IMR-90 (cell line): Measurements from ENCODE around the gene SHCBP1L.

Experiments used
- BHLHE40 ChIP-seq: fragments of 150-350 bp; IDR thresholded peaks from 2 replicates; pipeline ENCODE4 v1.6.1; 2016; ENCODE audit warnings: mild to moderate bottlenecking, low read depth, low read length
- FOS ChIP-seq: fragments of 150-350 bp; IDR thresholded peaks from 2 replicates; pipeline ENCODE4 v1.6.1; 2016; ENCODE audit warnings: low read depth, low read length
- MXI1 ChIP-seq: IDR thresholded peaks from 2 replicates; pipeline ENCODE4 v1.6.1; 2012; ENCODE audit warnings: low read depth, mild to moderate bottlenecking, low read length, moderate library complexity, borderline replicate concordance
- POLR2A ChIP-seq: IDR thresholded peaks from 2 replicates; pipeline ENCODE4 v1.6.1; 2012; ENCODE audit warnings: mild to moderate bottlenecking, low read depth, low read length
- RAD21 ChIP-seq: IDR thresholded peaks from 2 replicates; pipeline ENCODE4 v1.6.1; 2012; ENCODE audit warnings: low read length, improper control_type of control experiment
- RFX5 ChIP-seq: IDR thresholded peaks from 2 replicates; pipeline ENCODE4 v1.8.0; 2012; ENCODE audit warnings: low read depth, mild to moderate bottlenecking, low read length, moderate library complexity
- TF ChIP-seq, protein P1 (sequence below): conservative IDR thresholded peaks from 2 replicates; pipeline ENCODE4 v1.5.1; 2012; ENCODE audit warnings: mild to moderate bottlenecking, low read depth, low read length, improper control_type of control experiment

DNA sequence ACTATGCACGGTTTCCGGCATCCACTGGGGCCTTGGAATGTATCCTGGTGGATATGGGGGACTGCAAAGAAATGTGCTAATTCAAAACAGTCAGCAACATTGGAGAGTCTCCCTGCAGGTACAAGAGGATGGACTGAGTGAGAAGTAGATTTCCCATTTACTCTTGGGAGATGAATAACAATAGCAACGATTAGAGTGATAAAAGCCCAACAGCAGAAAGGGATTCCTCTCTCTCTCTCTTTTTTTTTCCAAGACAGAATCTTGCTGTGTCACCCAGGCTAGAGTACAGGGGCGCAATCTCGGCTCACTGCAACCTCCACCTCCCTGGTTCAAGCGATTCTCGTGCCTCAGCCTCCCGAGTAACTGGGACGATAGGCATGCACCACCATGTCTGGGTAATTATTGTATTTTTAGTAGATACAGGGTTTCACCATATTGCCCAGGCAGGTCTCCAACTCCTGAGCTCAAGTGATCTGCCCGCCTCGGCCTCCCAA lies 5.0 kb upstream of the SHCBP1L start:
- no peak for TF ChIP-seq RFX5
- no peak for TF ChIP-seq MXI1
- TF ChIP-seq, protein P1, sequence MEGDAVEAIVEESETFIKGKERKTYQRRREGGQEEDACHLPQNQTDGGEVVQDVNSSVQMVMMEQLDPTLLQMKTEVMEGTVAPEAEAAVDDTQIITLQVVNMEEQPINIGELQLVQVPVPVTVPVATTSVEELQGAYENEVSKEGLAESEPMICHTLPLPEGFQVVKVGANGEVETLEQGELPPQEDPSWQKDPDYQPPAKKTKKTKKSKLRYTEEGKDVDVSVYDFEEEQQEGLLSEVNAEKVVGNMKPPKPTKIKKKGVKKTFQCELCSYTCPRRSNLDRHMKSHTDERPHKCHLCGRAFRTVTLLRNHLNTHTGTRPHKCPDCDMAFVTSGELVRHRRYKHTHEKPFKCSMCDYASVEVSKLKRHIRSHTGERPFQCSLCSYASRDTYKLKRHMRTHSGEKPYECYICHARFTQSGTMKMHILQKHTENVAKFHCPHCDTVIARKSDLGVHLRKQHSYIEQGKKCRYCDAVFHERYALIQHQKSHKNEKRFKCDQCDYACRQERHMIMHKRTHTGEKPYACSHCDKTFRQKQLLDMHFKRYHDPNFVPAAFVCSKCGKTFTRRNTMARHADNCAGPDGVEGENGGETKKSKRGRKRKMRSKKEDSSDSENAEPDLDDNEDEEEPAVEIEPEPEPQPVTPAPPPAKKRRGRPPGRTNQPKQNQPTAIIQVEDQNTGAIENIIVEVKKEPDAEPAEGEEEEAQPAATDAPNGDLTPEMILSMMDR, result no peak
- no peak for TF ChIP-seq POLR2A
- no peak for TF ChIP-seq RAD21
- TF ChIP-seq BHLHE40, result no peak
- TF ChIP-seq FOS, result no peak
